Fibroblast of lung (primary cell): Measurements from ENCODE around the gene PCDH15. TPM values are rescaled to one million over a fixed set of nuclear protein-coding genes. Genes with fewer than 3 reads are reported as not detected.

Experiments used
- DNase-seq, 2 donors: peaks; one replicate each; pipeline versions ENCODE4 v3.0.0 to v3.0.0-alpha.2; 2010; ENCODE audit warnings: low read depth in 2 of 2
- H2AFZ ChIP-seq: 2 replicates; pipeline ENCODE4 v1.5.1; 2012; ENCODE audit warnings: low read length, control low read depth, inconsistent platforms
- H3K27ac ChIP-seq: 2 replicates; pipeline ENCODE4 v1.5.1; 2011; ENCODE audit warnings: low read length, control low read depth; ENCODE audit not compliant: insufficient read depth
- H3K27me3 ChIP-seq: 2 replicates; pipeline ENCODE4 v1.5.1; 2011; ENCODE audit warnings: mild to moderate bottlenecking, low read length; ENCODE audit not compliant: control insufficient read depth, insufficient read depth
- H3K36me3 ChIP-seq: 2 replicates; pipeline ENCODE4 v1.5.1; 2011; ENCODE audit warnings: low read length; ENCODE audit not compliant: control insufficient read depth, insufficient read depth
- H3K4me1 ChIP-seq: 2 replicates; pipeline ENCODE4 v1.5.1; 2011; ENCODE audit warnings: low read length; ENCODE audit not compliant: control insufficient read depth, insufficient read depth; ENCODE audit errors: extremely low read depth
- H3K4me2 ChIP-seq: 2 replicates; pipeline ENCODE4 v1.5.1; 2011; ENCODE audit warnings: low read length, control low read depth; ENCODE audit not compliant: insufficient read depth; ENCODE audit errors: extremely low read depth
- H3K4me3 ChIP-seq, 4 experiments: fragments of 200-600 bp in 1 of 4; sonication (generic) in 1 of 4; replicated peaks in 1 of 4; 2 replicates each; pipeline ENCODE4 v1.5.1; 2011 to 2016; ENCODE audit warnings: low read length in 4 of 4, low read depth in 3 of 4, mild to moderate bottlenecking in 3 of 4, control low read depth in 2 of 4, inconsistent platforms in 1 of 4, mixed read lengths in 1 of 4; ENCODE audit not compliant: insufficient read depth in 1 of 4; ENCODE audit errors: control extremely low read depth in 1 of 4
- H3K79me2 ChIP-seq: 2 replicates; pipeline ENCODE4 v1.5.1; 2012; ENCODE audit warnings: mild to moderate bottlenecking, low read length, inconsistent platforms; ENCODE audit not compliant: control insufficient read depth, insufficient read depth
- H3K9ac ChIP-seq: 2 replicates; pipeline ENCODE4 v1.5.1; 2011; ENCODE audit warnings: mild to moderate bottlenecking, low read length, control low read depth; ENCODE audit not compliant: insufficient read depth
- H3K9me3 ChIP-seq: 2 replicates; pipeline ENCODE4 v1.5.1; 2012; ENCODE audit warnings: low read depth, low read length; ENCODE audit not compliant: control insufficient read depth, insufficient read depth
- H4K20me1 ChIP-seq: 2 replicates; pipeline ENCODE4 v1.5.1; 2011; ENCODE audit warnings: low read length; ENCODE audit not compliant: control insufficient read depth, insufficient read depth; ENCODE audit errors: extremely low read depth
- EZH2 ChIP-seq: IDR thresholded peaks from 2 replicates; pipeline ENCODE4 v1.5.1; 2012; ENCODE audit warnings: low read length, control low read depth, mild to moderate bottlenecking; ENCODE audit errors: missing control alignments
- polyA plus RNA-seq, 2 donors: library from polyadenylated mRNA; depleted of rRNA in 1 of 2; stranded (reverse) in 1 of 2; unstranded in 1 of 2; fragments of >200 nt; gene quantifications; 2 replicates each; pipeline ENCODE4 v1.2.1, GENCODE V29; 2011 to 2012; ENCODE audit warnings: missing spikeins in 1 of 2
- total RNA-seq: library from RNA; depleted of rRNA; stranded (reverse); fragments of >200 nt; gene quantifications from 2 replicates; pipeline ENCODE4 v1.2.1, GENCODE V29; 2014
- TF ChIP-seq, protein P1 (sequence below), 2 donors: IDR thresholded peaks in 1 of 2; conservative IDR thresholded peaks in 1 of 2; 1 replicate in 1 of 2; 2 replicates in 1 of 2; pipeline ENCODE4 v1.5.1; 2011 to 2012; ENCODE audit warnings: low read length in 2 of 2, control low read depth in 1 of 2, inconsistent platforms in 1 of 2, low read depth in 1 of 2, mild to moderate bottlenecking in 1 of 2

Gene PCDH15
- total and polyA plus RNA-seq, 2 donors (not counting 1 experiment from before 2014, with no cell fraction given): under 0.01 TPM; not detected in 1

GRCh38 chr10:54503863-54504262 lies 297.2 kb downstream of the PCDH15 start:
- TF ChIP-seq EZH2: no peak
- TF ChIP-seq, protein P1, sequence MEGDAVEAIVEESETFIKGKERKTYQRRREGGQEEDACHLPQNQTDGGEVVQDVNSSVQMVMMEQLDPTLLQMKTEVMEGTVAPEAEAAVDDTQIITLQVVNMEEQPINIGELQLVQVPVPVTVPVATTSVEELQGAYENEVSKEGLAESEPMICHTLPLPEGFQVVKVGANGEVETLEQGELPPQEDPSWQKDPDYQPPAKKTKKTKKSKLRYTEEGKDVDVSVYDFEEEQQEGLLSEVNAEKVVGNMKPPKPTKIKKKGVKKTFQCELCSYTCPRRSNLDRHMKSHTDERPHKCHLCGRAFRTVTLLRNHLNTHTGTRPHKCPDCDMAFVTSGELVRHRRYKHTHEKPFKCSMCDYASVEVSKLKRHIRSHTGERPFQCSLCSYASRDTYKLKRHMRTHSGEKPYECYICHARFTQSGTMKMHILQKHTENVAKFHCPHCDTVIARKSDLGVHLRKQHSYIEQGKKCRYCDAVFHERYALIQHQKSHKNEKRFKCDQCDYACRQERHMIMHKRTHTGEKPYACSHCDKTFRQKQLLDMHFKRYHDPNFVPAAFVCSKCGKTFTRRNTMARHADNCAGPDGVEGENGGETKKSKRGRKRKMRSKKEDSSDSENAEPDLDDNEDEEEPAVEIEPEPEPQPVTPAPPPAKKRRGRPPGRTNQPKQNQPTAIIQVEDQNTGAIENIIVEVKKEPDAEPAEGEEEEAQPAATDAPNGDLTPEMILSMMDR (conservative IDR thresholded peaks at IDR 0.05 in 1 of 2, IDR thresholded peaks at IDR 0.05 in 1 of 2; ENCODE audit: low read depth in 1 of 2, low read length in 2 of 2): no peak
- Histone ChIP-seq H2AFZ (no peak overlapping the region), H3K36me3 (no peaks in the 10 kb centered on the region), H4K20me1 (no peaks in the 10 kb centered on the region), H3K27ac (no peak overlapping the region), H3K4me3 (no peak overlapping the region), H3K9ac (no peak overlapping the region), H3K27me3 (no peaks in the 10 kb centered on the region), H3K9me3 (no peaks in the 10 kb centered on the region), H3K4me2 (no peak overlapping the region), H3K4me1 (no peaks in the 10 kb centered on the region), H3K79me2 (no peaks in the 10 kb centered on the region)
- DNase-seq: no peak

- no peak for DNase-seq
- no peaks in the 10 kb centered on the region for H3K79me2 ChIP-seq
- TF ChIP-seq, protein P1 (conservative IDR thresholded peaks at IDR 0.05 in 1 of 2, IDR thresholded peaks at IDR 0.05 in 1 of 2; ENCODE audit: low read depth in 1 of 2, low read length in 2 of 2): no peak
- no peak for TF ChIP-seq EZH2
Measured at GRCh38 chr10:54501929-54502328, 299.1 kb downstream of the PCDH15 start.

GRCh38 chr10:54496852-54497251 lies 304.2 kb downstream of the PCDH15 start:
- peak in 1 of 2 donors; percentile 0 for DNase-seq
- Histone ChIP-seq H4K20me1 (no peaks in the 10 kb centered on the region), H3K79me2 (no peaks in the 10 kb centered on the region), H3K4me2 (no peak overlapping the region), H3K4me3 (no peak overlapping the region), H3K36me3 (no peaks in the 10 kb centered on the region), H3K9ac (no peak overlapping the region), H2AFZ (no peak overlapping the region), H3K4me1 (no peaks in the 10 kb centered on the region), H3K27me3 (no peaks in the 10 kb centered on the region), H3K27ac (no peak overlapping the region), H3K9me3 (no peaks in the 10 kb centered on the region)
- no peak for TF ChIP-seq EZH2
- TF ChIP-seq, protein P1 (conservative IDR thresholded peaks at IDR 0.05 in 1 of 2, IDR thresholded peaks at IDR 0.05 in 1 of 2; ENCODE audit: low read depth in 1 of 2, low read length in 2 of 2): no peak

More at GRCh38 chr10:54501929-54502328, 299.1 kb downstream of the PCDH15 start:
- Histone ChIP-seq H3K9ac (no peak overlapping the region), H3K4me1 (no peaks in the 10 kb centered on the region), H3K4me3 (no peak overlapping the region), H3K9me3 (no peaks in the 10 kb centered on the region), H3K27me3 (no peaks in the 10 kb centered on the region), H4K20me1 (no peaks in the 10 kb centered on the region), H3K4me2 (no peak overlapping the region), H2AFZ (no peak overlapping the region), H3K27ac (no peak overlapping the region), H3K36me3 (no peaks in the 10 kb centered on the region)
